GM23338 (cell line): ENCODE measurements around the gene GRK3. TPM values are rescaled to one million over a fixed set of nuclear protein-coding genes. Genes with fewer than 3 reads are reported as not detected.

Experiments
- ATAC-seq: fragments of 200-7000 bp; cut with Tn5 transposase; 3 replicates; pipeline ENCODE4 v1.9.1; 2020
- DNase-seq: peaks from one replicate; pipeline ENCODE4 v3.0.0-alpha.2; 2015; ENCODE audit warnings: low spot score
- H2AFZ ChIP-seq: fragments of 200-600 bp; sonication (generic); 2 replicates; pipeline ENCODE4 v1.8.0; 2016; ENCODE audit warnings: antibody characterized with exemption, mild to moderate bottlenecking, moderate library complexity
- H3F3A ChIP-seq: fragments of 200-600 bp; sonication (generic); replicated peaks from 2 replicates; pipeline ENCODE4 v1.8.0; 2017; ENCODE audit warnings: antibody characterized with exemption, mixed run types, low read depth
- H3K27ac ChIP-seq: fragments of 200-600 bp; sonication (generic); 2 replicates; pipeline ENCODE4 v1.6.1; 2016; ENCODE audit warnings: low read depth
- H3K27me3 ChIP-seq: fragments of 200-600 bp; sonication (generic); 2 replicates; pipeline ENCODE4 v1.8.0; 2016; ENCODE audit warnings: mild to moderate bottlenecking, mixed run types, moderate library complexity; ENCODE audit not compliant: insufficient read depth
- H3K36me3 ChIP-seq: fragments of 200-600 bp; sonication (generic); 2 replicates; pipeline ENCODE4 v1.8.0; 2016; ENCODE audit warnings: mild to moderate bottlenecking; ENCODE audit not compliant: insufficient read depth
- H3K4me1 ChIP-seq: fragments of 200-600 bp; sonication (generic); 2 replicates; pipeline ENCODE4 v1.8.0; 2016; ENCODE audit warnings: mild to moderate bottlenecking, moderate library complexity; ENCODE audit not compliant: insufficient read depth
- H3K4me2 ChIP-seq: fragments of 200-600 bp; sonication (generic); 2 replicates; pipeline ENCODE4 v1.7.1; 2017; ENCODE audit warnings: mixed run types
- H3K4me3 ChIP-seq: fragments of 200-600 bp; sonication (generic); 2 replicates; pipeline ENCODE4 v1.6.1; 2016; ENCODE audit warnings: mixed run types
- H3K79me2 ChIP-seq: fragments of 200-600 bp; sonication (generic); replicated peaks from 2 replicates; pipeline ENCODE4 v1.8.0; 2017; ENCODE audit warnings: mild to moderate bottlenecking; ENCODE audit not compliant: insufficient read depth
- H3K9me2 ChIP-seq: fragments of 200-600 bp; sonication (generic); 2 replicates; pipeline ENCODE4 v1.8.0; 2017; ENCODE audit not compliant: insufficient read depth
- H4K20me1 ChIP-seq: fragments of 200-600 bp; sonication (generic); replicated peaks from 2 replicates; pipeline ENCODE4 v1.8.0; 2017; ENCODE audit warnings: mild to moderate bottlenecking; ENCODE audit not compliant: insufficient read depth
- H3K27ac Mint-ChIP-seq: 2 replicates; pipeline ENCODE4 v1.8.0; 2020; ENCODE audit warnings: inconsistent platforms, mild to moderate bottlenecking, moderate library complexity, mixed read lengths
- H3K27me3 Mint-ChIP-seq: 3 replicates; pipeline ENCODE4 v1.8.0; 2022; ENCODE audit warnings: low read depth, mild to moderate bottlenecking, moderate library complexity, mixed read lengths, inconsistent platforms; ENCODE audit not compliant: insufficient read depth, poor library complexity
- H3K36me3 Mint-ChIP-seq: 3 replicates; pipeline ENCODE4 v1.8.0; 2021; ENCODE audit warnings: low read depth, mild to moderate bottlenecking, inconsistent platforms, moderate library complexity, mixed read lengths
- H3K4me1 Mint-ChIP-seq: 3 replicates; pipeline ENCODE4 v1.8.0; 2020; ENCODE audit warnings: mild to moderate bottlenecking, inconsistent platforms, mixed read lengths
- H3K4me3 Mint-ChIP-seq: 3 replicates; pipeline ENCODE4 v1.8.0; 2021; ENCODE audit warnings: moderate library complexity, mild to moderate bottlenecking, inconsistent platforms, mixed read lengths
- H3K9me3 Mint-ChIP-seq: 3 replicates; pipeline ENCODE4 v1.8.0; 2020; ENCODE audit warnings: moderate library complexity, mild to moderate bottlenecking, inconsistent platforms, mixed read lengths
- ETS1 ChIP-seq: IDR thresholded peaks from 2 replicates; pipeline ENCODE4 v1.6.1; 2016; ENCODE audit warnings: antibody characterized with exemption
- NANOG ChIP-seq: IDR thresholded peaks from 2 replicates; pipeline ENCODE4 v1.6.1; 2016; ENCODE audit warnings: antibody characterized with exemption, borderline replicate concordance
- POLR2AphosphoS5 ChIP-seq: IDR thresholded peaks from 2 replicates; pipeline ENCODE4 v1.6.1; 2016; ENCODE audit warnings: antibody characterized with exemption, low read depth
- ZNF114 ChIP-seq: fragments of 250-450 bp; sonication (Bioruptor Pico); IDR thresholded peaks from 2 replicates; pipeline ENCODE4 v1.5.0; 2020; ENCODE audit warnings: mild to moderate bottlenecking, moderate library complexity
- ZNF331 ChIP-seq: fragments of 250-450 bp; sonication (Bioruptor Pico); IDR thresholded peaks from 2 replicates; pipeline ENCODE4 v1.5.0; 2020; ENCODE audit warnings: low read depth, mild to moderate bottlenecking, moderate library complexity
- polyA plus RNA-seq: library from polyadenylated mRNA; unstranded; fragments of >200 nt; fragmentation: Nextera tagmentation; extraction: Ambion mirVana; gene quantifications from 2 replicates; pipeline ENCODE4 v1.2.1, GENCODE V29; 2016
- total RNA-seq: library from RNA; depleted of rRNA; stranded (reverse); fragments of >200 nt; shearing (Covaris generic); gene quantifications from 2 replicates; pipeline ENCODE4 v1.2.3, GENCODE V29; 2014
- TF ChIP-seq, protein P1 (sequence below): fragments of 250-450 bp; sonication (Bioruptor Pico); IDR thresholded peaks from 2 replicates; pipeline ENCODE4 v1.5.0; 2020; ENCODE audit warnings: mild to moderate bottlenecking, moderate library complexity

The GRK3 gene
- total and polyA plus RNA-seq, 2 experiments from 2014 or later, result 6.0 to 25.3 TPM

GRCh38 chr22:25670070-25670461, 105.6 kb downstream of the GRK3 start:
- TF ChIP-seq NANOG (no peak), ZNF331 (CRISPR knock-in tag) (no peak), POLR2AphosphoS5 (no peak)
- TF ChIP-seq, protein P1, sequence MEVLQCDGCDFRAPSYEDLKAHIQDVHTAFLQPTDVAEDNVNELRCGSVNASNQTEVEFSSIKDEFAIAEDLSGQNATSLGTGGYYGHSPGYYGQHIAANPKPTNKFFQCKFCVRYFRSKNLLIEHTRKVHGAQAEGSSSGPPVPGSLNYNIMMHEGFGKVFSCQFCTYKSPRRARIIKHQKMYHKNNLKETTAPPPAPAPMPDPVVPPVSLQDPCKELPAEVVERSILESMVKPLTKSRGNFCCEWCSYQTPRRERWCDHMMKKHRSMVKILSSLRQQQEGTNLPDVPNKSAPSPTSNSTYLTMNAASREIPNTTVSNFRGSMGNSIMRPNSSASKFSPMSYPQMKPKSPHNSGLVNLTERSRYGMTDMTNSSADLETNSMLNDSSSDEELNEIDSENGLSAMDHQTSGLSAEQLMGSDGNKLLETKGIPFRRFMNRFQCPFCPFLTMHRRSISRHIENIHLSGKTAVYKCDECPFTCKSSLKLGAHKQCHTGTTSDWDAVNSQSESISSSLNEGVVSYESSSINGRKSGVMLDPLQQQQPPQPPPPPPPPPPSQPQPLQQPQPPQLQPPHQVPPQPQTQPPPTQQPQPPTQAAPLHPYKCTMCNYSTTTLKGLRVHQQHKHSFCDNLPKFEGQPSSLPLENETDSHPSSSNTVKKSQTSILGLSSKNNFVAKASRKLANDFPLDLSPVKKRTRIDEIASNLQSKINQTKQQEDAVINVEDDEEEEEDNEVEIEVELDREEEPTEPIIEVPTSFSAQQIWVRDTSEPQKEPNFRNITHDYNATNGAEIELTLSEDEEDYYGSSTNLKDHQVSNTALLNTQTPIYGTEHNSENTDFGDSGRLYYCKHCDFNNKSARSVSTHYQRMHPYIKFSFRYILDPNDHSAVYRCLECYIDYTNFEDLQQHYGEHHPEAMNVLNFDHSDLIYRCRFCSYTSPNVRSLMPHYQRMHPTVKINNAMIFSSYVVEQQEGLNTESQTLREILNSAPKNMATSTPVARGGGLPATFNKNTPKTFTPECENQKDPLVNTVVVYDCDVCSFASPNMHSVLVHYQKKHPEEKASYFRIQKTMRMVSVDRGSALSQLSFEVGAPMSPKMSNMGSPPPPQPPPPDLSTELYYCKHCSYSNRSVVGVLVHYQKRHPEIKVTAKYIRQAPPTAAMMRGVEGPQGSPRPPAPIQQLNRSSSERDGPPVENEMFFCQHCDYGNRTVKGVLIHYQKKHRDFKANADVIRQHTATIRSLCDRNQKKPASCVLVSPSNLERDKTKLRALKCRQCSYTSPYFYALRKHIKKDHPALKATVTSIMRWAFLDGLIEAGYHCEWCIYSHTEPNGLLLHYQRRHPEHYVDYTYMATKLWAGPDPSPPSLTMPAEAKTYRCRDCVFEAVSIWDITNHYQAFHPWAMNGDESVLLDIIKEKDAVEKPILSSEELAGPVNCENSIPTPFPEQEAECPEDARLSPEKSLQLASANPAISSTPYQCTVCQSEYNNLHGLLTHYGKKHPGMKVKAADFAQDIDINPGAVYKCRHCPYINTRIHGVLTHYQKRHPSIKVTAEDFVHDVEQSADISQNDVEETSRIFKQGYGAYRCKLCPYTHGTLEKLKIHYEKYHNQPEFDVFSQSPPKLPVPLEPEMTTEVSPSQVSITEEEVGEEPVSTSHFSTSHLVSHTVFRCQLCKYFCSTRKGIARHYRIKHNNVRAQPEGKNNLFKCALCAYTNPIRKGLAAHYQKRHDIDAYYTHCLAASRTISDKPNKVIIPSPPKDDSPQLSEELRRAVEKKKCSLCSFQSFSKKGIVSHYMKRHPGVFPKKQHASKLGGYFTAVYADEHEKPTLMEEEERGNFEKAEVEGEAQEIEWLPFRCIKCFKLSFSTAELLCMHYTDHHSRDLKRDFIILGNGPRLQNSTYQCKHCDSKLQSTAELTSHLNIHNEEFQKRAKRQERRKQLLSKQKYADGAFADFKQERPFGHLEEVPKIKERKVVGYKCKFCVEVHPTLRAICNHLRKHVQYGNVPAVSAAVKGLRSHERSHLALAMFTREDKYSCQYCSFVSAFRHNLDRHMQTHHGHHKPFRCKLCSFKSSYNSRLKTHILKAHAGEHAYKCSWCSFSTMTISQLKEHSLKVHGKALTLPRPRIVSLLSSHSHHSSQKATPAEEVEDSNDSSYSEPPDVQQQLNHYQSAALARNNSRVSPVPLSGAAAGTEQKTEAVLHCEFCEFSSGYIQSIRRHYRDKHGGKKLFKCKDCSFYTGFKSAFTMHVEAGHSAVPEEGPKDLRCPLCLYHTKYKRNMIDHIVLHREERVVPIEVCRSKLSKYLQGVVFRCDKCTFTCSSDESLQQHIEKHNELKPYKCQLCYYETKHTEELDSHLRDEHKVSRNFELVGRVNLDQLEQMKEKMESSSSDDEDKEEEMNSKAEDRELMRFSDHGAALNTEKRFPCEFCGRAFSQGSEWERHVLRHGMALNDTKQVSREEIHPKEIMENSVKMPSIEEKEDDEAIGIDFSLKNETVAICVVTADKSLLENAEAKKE (CRISPR knock-in tag), result no peak
- Mint-ChIP-seq H3K4me1 (peaks cover 14% of the 10 kb centered on the region), H3K4me3 (no peak overlapping the region), H3K9me3 (no peaks in the 10 kb centered on the region), H3K36me3 (peaks cover 13% of the 10 kb centered on the region; the same call in 1 of the 3 replicates), H3K27me3 (no peaks in the 10 kb centered on the region), H3K27ac (no peak overlapping the region)
- Histone ChIP-seq H3K79me2 (no peaks in the 10 kb centered on the region), H3K27me3 (no peaks in the 10 kb centered on the region), H4K20me1 (peaks cover 2% of the 10 kb centered on the region; the same call in 1 of the 2 replicates), H3F3A (no peaks in the 10 kb centered on the region), H3K27ac (no peak overlapping the region), H3K9me2 (no peaks in the 10 kb centered on the region), H2AFZ (no peak overlapping the region), H3K4me1 (peaks cover 19% of the 10 kb centered on the region), H3K4me3 (no peak overlapping the region), H3K4me2 (no peak overlapping the region), H3K36me3 (no peaks in the 10 kb centered on the region)
- ATAC-seq (no peak), DNase-seq (no peak)

- Mint-ChIP-seq H3K9me3 (no peaks in the 10 kb centered on the region), H3K27me3 (no peaks in the 10 kb centered on the region), H3K4me1 (peaks cover 12% of the 10 kb centered on the region), H3K36me3 (peaks cover 13% of the 10 kb centered on the region; the same call in 1 of the 3 replicates), H3K27ac (peak overlapping the region; percentile 73; the same call in 1 of the 2 replicates), H3K4me3 (no peak overlapping the region)
- no peaks in the 10 kb centered on the region for H3K27me3 ChIP-seq
- no peaks in the 10 kb centered on the region for H3K36me3 ChIP-seq
- no peaks in the 10 kb centered on the region for H3F3A ChIP-seq
- no peak overlapping the region for H3K4me3 ChIP-seq
- H3K9me2 ChIP-seq, result no peaks in the 10 kb centered on the region
- ATAC-seq (no peak), DNase-seq (no peak)
- no peak overlapping the region for H2AFZ ChIP-seq
- peaks cover 13% of the 10 kb centered on the region for H3K4me1 ChIP-seq
- no peaks in the 10 kb centered on the region for H4K20me1 ChIP-seq
- H3K79me2 ChIP-seq, result no peaks in the 10 kb centered on the region
- TF ChIP-seq ETS1 (no peak), ZNF114 (CRISPR knock-in tag) (no peak)
- no peak overlapping the region for H3K27ac ChIP-seq
- H3K4me2 ChIP-seq, result no peak overlapping the region
These were observed 108.0 kb downstream of the GRK3 start for GRCh38 chr22:25672289-25673084.
